Fibroblast of the aortic adventitia (primary cell): ENCODE results near the gene LRMDA. TPM values are rescaled to one million over a fixed set of nuclear protein-coding genes. Genes with fewer than 3 reads are reported as not detected.
"Not testable (repeated sequence)": the region's sequence is repeated elsewhere in the genome, so short reads cannot be mapped to it uniquely, and the experiment has no call there.

ENCODE experiments used
- DNase-seq: peaks from one replicate; pipeline ENCODE4 v3.0.0-alpha.2; 2010; ENCODE audit warnings: low read depth
- H3K4me3 ChIP-seq: 2 replicates; pipeline ENCODE4 v1.5.1; 2011; ENCODE audit warnings: low read depth, mild to moderate bottlenecking, control low read depth, low read length, moderate library complexity
- CTCF ChIP-seq: IDR thresholded peaks from 2 replicates; pipeline ENCODE4 v1.5.1; 2011; ENCODE audit warnings: mild to moderate bottlenecking, low read length, control low read depth, inconsistent platforms; ENCODE audit not compliant: insufficient read depth
- total RNA-seq: library from RNA; depleted of rRNA; stranded (reverse); fragments of >200 nt; gene quantifications from 2 replicates; pipeline ENCODE4 v1.2.3, GENCODE V29; 2012; ENCODE audit warnings: low replicate concordance

LRMDA gene
- total RNA-seq, 1 donor: 6.3 TPM

GRCh38 chr10:75764974-75765788 is 333.8 kb downstream of the LRMDA start:
- no peak overlapping the region for H3K4me3 ChIP-seq
- DNase-seq: no peak
- no peak for TF ChIP-seq CTCF

- TF ChIP-seq CTCF: no peak
- no peak for DNase-seq
- no peak overlapping the region for H3K4me3 ChIP-seq
Measured at GRCh38 chr10:75765789-75766096, 334.3 kb downstream of the LRMDA start.

GRCh38 chr10:75766106-75766505 is 334.7 kb downstream of the LRMDA start:
- no peak for TF ChIP-seq CTCF
- no peak overlapping the region for H3K4me3 ChIP-seq
- no peak for DNase-seq

- H3K4me3 ChIP-seq, DNase-seq: not testable (repeated sequence)
Measured at GRCh38 chr10:75766752-75767151, 335.3 kb downstream of the LRMDA start.

- peak; percentile 75 for DNase-seq
- no peak for TF ChIP-seq CTCF
- H3K4me3 ChIP-seq: no peak overlapping the region
Measured at GRCh38 chr10:75770626-75771081, 339.2 kb downstream of the LRMDA start.

GRCh38 chr10:75771606-75772005 is 340.2 kb downstream of the LRMDA start:
- no peak for DNase-seq
- TF ChIP-seq CTCF: no peak
- H3K4me3 ChIP-seq: no peak overlapping the region

- no peak for TF ChIP-seq CTCF
- peak overlapping the region; percentile 15 for H3K4me3 ChIP-seq
- peak; percentile 67 for DNase-seq
Measured at GRCh38 chr10:75772153-75772887, 340.9 kb downstream of the LRMDA start.
